Transverse colon (tissue), 4 donors: ENCODE measurements around the gene LRRC4C.

Source experiments
- EP300 ChIP-seq: sonication (generic); formaldehyde crosslinking; IDR thresholded peaks from one replicate; pipeline ENCODE4 v1.6.1; 2017; ENCODE audit warnings: antibody characterized with exemption, low read depth
- POLR2A ChIP-seq: fragments of 450-650 bp; IDR thresholded peaks from one replicate; pipeline ENCODE4 v1.6.1; 2016; ENCODE audit warnings: antibody characterized with exemption, mild to moderate bottlenecking, moderate library complexity
- POLR2AphosphoS5 ChIP-seq, 3 donors: sonication (generic); formaldehyde crosslinking; IDR thresholded peaks; one replicate each; pipeline ENCODE4 v1.6.1; 2016; ENCODE audit warnings: antibody characterized with exemption in 3 of 3
- TF ChIP-seq, protein P1 (sequence below), 5 experiments: fragments of 200-600 bp in 3 of 5; fragments of 450-650 bp in 2 of 5; sonication (generic) in 3 of 5; IDR thresholded peaks; 1 replicate in 2 of 5; 2 replicates in 3 of 5; pipeline ENCODE4 v1.5.1; 2016 to 2017; ENCODE audit warnings: antibody characterized with exemption in 5 of 5, inconsistent platforms in 3 of 5, mild to moderate bottlenecking in 2 of 5, moderate library complexity in 1 of 5

- no peak for TF ChIP-seq POLR2A
- TF ChIP-seq POLR2AphosphoS5 (IDR thresholded peaks at IDR 0.05): no peak
- TF ChIP-seq, protein P1, sequence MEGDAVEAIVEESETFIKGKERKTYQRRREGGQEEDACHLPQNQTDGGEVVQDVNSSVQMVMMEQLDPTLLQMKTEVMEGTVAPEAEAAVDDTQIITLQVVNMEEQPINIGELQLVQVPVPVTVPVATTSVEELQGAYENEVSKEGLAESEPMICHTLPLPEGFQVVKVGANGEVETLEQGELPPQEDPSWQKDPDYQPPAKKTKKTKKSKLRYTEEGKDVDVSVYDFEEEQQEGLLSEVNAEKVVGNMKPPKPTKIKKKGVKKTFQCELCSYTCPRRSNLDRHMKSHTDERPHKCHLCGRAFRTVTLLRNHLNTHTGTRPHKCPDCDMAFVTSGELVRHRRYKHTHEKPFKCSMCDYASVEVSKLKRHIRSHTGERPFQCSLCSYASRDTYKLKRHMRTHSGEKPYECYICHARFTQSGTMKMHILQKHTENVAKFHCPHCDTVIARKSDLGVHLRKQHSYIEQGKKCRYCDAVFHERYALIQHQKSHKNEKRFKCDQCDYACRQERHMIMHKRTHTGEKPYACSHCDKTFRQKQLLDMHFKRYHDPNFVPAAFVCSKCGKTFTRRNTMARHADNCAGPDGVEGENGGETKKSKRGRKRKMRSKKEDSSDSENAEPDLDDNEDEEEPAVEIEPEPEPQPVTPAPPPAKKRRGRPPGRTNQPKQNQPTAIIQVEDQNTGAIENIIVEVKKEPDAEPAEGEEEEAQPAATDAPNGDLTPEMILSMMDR (IDR thresholded peaks at IDR 0.05): no peak
- TF ChIP-seq EP300: no peak
Observed at GRCh38 chr11:40508303-40508702, 951.1 kb downstream of the LRRC4C start.
